Measurements from ENCODE around the gene SORCS1. TPM values are rescaled to one million over a fixed set of nuclear protein-coding genes. Genes with fewer than 3 reads are reported as not detected.

Gene SORCS1
- total RNA-seq, 1 experiment from 2014 or later, result 1.7 TPM

GRCh38 chr10:106525835-106526234, 638.7 kb downstream of the SORCS1 start:
- Histone ChIP-seq H3K4ac (ENCODE audit: low read depth, low read length) (no peak overlapping the region), H3K4me1 (ENCODE audit: insufficient read depth, low read length) (no peaks in the 10 kb centered on the region), H3K9me3 (ENCODE audit: control insufficient read depth, low read depth, low read length) (no peaks in the 10 kb centered on the region), H3K23ac (ENCODE audit: insufficient read length, low read depth, low read length) (no peak overlapping the region), H3K79me2 (ENCODE audit: insufficient read depth, low read length) (no peaks in the 10 kb centered on the region), H2BK5ac (ENCODE audit: insufficient read length, low read length) (no peak overlapping the region), H4K8ac (replicated peaks; ENCODE audit: insufficient read length, low read depth, low read length) (no peak overlapping the region), H3K27me3 (ENCODE audit: insufficient read depth, low read length) (no peaks in the 10 kb centered on the region; the same call in 1 of the 2 replicates), H3K4me2 (ENCODE audit: insufficient read depth, insufficient read length, low read length) (no peak overlapping the region), H4K20me1 (ENCODE audit: control insufficient read depth, insufficient read depth, insufficient read length) (no peaks in the 10 kb centered on the region), H2BK12ac (ENCODE audit: insufficient read length, low read depth, low read length) (no peak overlapping the region), H2BK120ac (ENCODE audit: low read depth, low read length, poor library complexity, severe bottlenecking) (no peak overlapping the region), H3K27ac (ENCODE audit: insufficient read length, low read depth, low read length) (no peak overlapping the region), H4K5ac (ENCODE audit: insufficient read length, low read depth, low read length) (no peak overlapping the region), H2AK5ac (ENCODE audit: insufficient read length, low read length) (no peak overlapping the region), H3K56ac (ENCODE audit: insufficient read length, low read depth, low read length) (no peak overlapping the region), H2BK15ac (ENCODE audit: low read depth, low read length) (no peak overlapping the region), H3K14ac (ENCODE audit: insufficient read depth, low read length) (no peak overlapping the region), H2AFZ (ENCODE audit: low read length) (no peak overlapping the region), H3K79me1 (ENCODE audit: insufficient read depth, low read depth, low read length, poor library complexity, severe bottlenecking) (no peaks in the 10 kb centered on the region), H3T11ph (ENCODE audit: low read length) (no peak overlapping the region), H3K18ac (ENCODE audit: insufficient read length, low read depth, low read length) (no peak overlapping the region), H4K91ac (ENCODE audit: insufficient read length, low read depth, low read length) (no peak overlapping the region), H2BK20ac (ENCODE audit: low read depth, low read length, poor library complexity, severe bottlenecking) (no peak overlapping the region), H3K23me2 (ENCODE audit: insufficient read length, low read depth, low read length, poor library complexity, severe bottlenecking) (no peaks in the 10 kb centered on the region), H3K9ac (ENCODE audit: extremely low read depth, insufficient read length, low read length) (no peak overlapping the region)
- no CpG with 5 or more reads among the region's 1 CpG for WGBS (ENCODE audit: extremely low coverage, insufficient read length, low lambda C conversion rate)
- Mint-ChIP-seq H3K36me3 (ENCODE audit: insufficient read depth in 1 of 3, low read depth in 3 of 3) (no peaks in the 10 kb centered on the region), H3K27me3 (ENCODE audit: low read depth) (peaks cover 45% of the 10 kb centered on the region), H3K27ac (no peak overlapping the region), H3K4me3 (no peak overlapping the region), H3K9me3 (no peaks in the 10 kb centered on the region), H3K4me1 (peaks cover 0 to 4% of the 10 kb centered on the region in 2 experiments; a peak in 2 of 4 replicates)
- DNase-seq, result no peak
- TF ChIP-seq, protein P1, sequence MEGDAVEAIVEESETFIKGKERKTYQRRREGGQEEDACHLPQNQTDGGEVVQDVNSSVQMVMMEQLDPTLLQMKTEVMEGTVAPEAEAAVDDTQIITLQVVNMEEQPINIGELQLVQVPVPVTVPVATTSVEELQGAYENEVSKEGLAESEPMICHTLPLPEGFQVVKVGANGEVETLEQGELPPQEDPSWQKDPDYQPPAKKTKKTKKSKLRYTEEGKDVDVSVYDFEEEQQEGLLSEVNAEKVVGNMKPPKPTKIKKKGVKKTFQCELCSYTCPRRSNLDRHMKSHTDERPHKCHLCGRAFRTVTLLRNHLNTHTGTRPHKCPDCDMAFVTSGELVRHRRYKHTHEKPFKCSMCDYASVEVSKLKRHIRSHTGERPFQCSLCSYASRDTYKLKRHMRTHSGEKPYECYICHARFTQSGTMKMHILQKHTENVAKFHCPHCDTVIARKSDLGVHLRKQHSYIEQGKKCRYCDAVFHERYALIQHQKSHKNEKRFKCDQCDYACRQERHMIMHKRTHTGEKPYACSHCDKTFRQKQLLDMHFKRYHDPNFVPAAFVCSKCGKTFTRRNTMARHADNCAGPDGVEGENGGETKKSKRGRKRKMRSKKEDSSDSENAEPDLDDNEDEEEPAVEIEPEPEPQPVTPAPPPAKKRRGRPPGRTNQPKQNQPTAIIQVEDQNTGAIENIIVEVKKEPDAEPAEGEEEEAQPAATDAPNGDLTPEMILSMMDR (conservative IDR thresholded peaks at IDR 0.05), result no peak

Measured in H9 (cell line).